Neural cell (in vitro differentiated cells): ENCODE data around the gene DBNDD2.

Experiments used
- CTCF ChIP-seq: fragments of 450-650 bp; IDR thresholded peaks from 2 replicates; pipeline ENCODE4 v1.5.1; 2014; ENCODE audit warnings: antibody characterized with exemption, mild to moderate bottlenecking, moderate library complexity; ENCODE audit not compliant: poor library complexity, severe bottlenecking
- EP300 ChIP-seq: fragments of 450-650 bp; conservative IDR thresholded peaks from 2 replicates; pipeline ENCODE4 v1.6.1; 2014; ENCODE audit warnings: antibody characterized with exemption, mild to moderate bottlenecking, moderate library complexity; ENCODE audit not compliant: poor library complexity, severe bottlenecking
- EZH2 ChIP-seq: fragments of 200-600, 300-800 bp; shearing (Covaris generic), sonication (generic); IDR thresholded peaks from 2 replicates; pipeline ENCODE4 v1.6.1; 2014; ENCODE audit warnings: antibody characterized with exemption, low read length, borderline replicate concordance, mild to moderate bottlenecking; ENCODE audit not compliant: insufficient read depth, poor library complexity, severe bottlenecking
- MXI1 ChIP-seq: fragments of 450-650 bp; conservative IDR thresholded peaks from 2 replicates; pipeline ENCODE4 v1.6.1; 2014; ENCODE audit warnings: antibody characterized with exemption, mild to moderate bottlenecking; ENCODE audit not compliant: poor library complexity, severe bottlenecking
- POLR2AphosphoS5 ChIP-seq: IDR thresholded peaks from 2 replicates; pipeline ENCODE4 v1.6.1; 2012
- RAD21 ChIP-seq: fragments of 450-650 bp; conservative IDR thresholded peaks from 2 replicates; pipeline ENCODE4 v1.6.1; 2014; ENCODE audit warnings: antibody characterized with exemption, mild to moderate bottlenecking, moderate library complexity
- REST ChIP-seq: IDR thresholded peaks from 2 replicates; pipeline ENCODE4 v1.6.1; 2012; ENCODE audit warnings: borderline replicate concordance
- SMC3 ChIP-seq: fragments of 450-650 bp; conservative IDR thresholded peaks from 2 replicates; pipeline ENCODE4 v1.6.1; 2014; ENCODE audit warnings: antibody characterized with exemption, mild to moderate bottlenecking, moderate library complexity; ENCODE audit not compliant: poor library complexity
- TAF1 ChIP-seq: IDR thresholded peaks from 2 replicates; pipeline ENCODE4 v1.6.1; 2012; ENCODE audit warnings: low read depth

DNA sequence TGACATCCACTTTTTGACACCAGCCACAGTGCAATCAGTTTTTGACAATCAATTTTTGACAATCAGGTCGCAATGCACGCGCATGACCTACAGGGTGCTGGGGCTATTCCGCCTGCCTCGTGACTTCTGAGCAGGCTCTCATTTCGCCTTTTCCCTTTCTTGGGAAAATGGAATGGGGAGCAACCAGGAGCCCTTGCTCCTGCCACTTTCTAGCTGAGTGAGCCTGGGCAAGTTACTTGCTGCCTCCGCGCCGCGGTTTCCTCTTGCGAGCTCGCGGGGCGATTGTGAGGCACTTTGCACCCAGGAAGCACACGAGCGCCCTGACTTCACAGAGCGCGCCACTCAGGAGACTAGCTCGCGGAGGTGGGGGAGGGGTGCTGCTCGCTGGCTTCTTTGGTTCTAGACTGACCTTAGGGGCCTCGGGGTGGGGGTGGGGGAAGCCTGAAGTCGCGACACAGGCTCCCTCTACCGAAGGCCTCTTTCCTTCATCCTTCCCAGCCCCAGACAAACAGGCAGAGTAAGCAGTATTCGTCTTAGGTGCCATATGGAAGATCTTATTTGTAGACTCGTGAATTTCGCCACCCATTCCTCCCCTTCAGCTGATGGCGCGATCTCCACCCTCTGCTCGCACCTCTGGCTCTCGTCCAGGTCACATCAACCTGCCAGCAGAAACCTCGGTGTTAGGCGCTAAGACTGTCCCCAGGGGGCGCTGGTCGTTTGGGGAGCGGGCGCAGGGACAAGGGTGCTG, 34.6 kb upstream of the DBNDD2 start:
- TF ChIP-seq CTCF (no peak), TAF1 (no peak), POLR2AphosphoS5 (no peak), EP300 (no peak), EZH2 (no peak), RAD21 (no peak), REST (no peak), SMC3 (peak; percentile 30), MXI1 (no peak)
